Caco-2 (cell line): ENCODE results near the gene GLI3. TPM values are rescaled to one million over a fixed set of nuclear protein-coding genes. Genes with fewer than 3 reads are reported as not detected.

Experiments
- BruUV-seq: library from RNA; stranded (reverse); fragments of 400-500 nt; replicated peaks from 2 replicates; lab custom pipeline; 2021; lab: Mats Ljungman, UMichigan
- CTCF ChIA-PET: fragments of 300-600 bp; sonication (Branson Sonifier 250); formaldehyde crosslinking; loops from one replicate; lab custom pipeline; 2022; ENCODE audit warnings: antibody characterized with exemption; lab: Charles Lee
- POLR2A ChIA-PET: fragments of 300-600 bp; sonication (Branson Sonifier 250); formaldehyde crosslinking; loops from one replicate; lab custom pipeline; 2022; ENCODE audit warnings: antibody characterized with exemption; lab: Charles Lee
- DNase-seq, 2 experiments: peaks; one replicate each; pipeline versions ENCODE4 v3.0.0 to v3.0.0-alpha.2; 2020 to 2022
- H3K27me3 ChIP-seq: replicated peaks from 2 replicates; pipeline ENCODE4 v1.6.0; 2011; ENCODE audit warnings: low read length; ENCODE audit not compliant: control insufficient read depth, insufficient read depth
- H3K36me3 ChIP-seq: 2 replicates; pipeline ENCODE4 v1.5.1; 2011; ENCODE audit warnings: low read length; ENCODE audit not compliant: control insufficient read depth, insufficient read depth
- H3K4me1 ChIP-seq: fragments of 250-450 bp; sonication (Bioruptor Pico); 2 replicates; pipeline ENCODE4 v1.5.1; 2020; ENCODE audit warnings: mild to moderate bottlenecking
- H3K4me3 ChIP-seq: 2 replicates; pipeline ENCODE4 v1.5.1; 2011; ENCODE audit warnings: low read depth, mild to moderate bottlenecking, control low read depth, low read length
- H3K9me3 ChIP-seq: fragments of 250-450 bp; sonication (Bioruptor Pico); 2 replicates; pipeline ENCODE4 v1.5.1; 2020; ENCODE audit warnings: mild to moderate bottlenecking, moderate library complexity
- H3K27ac Mint-ChIP-seq: one replicate; pipeline ENCODE4 v1.8.0; 2022; ENCODE audit warnings: mixed read lengths; ENCODE audit not compliant: unreplicated experiment
- H3K27me3 Mint-ChIP-seq: one replicate; pipeline ENCODE4 v1.8.0; 2022; ENCODE audit warnings: mixed read lengths; ENCODE audit not compliant: insufficient read depth, unreplicated experiment
- H3K36me3 Mint-ChIP-seq: one replicate; pipeline ENCODE4 v1.8.0; 2022; ENCODE audit warnings: mild to moderate bottlenecking, mixed read lengths; ENCODE audit not compliant: insufficient read depth, unreplicated experiment
- H3K4me1 Mint-ChIP-seq: one replicate; pipeline ENCODE4 v1.8.0; 2022; ENCODE audit warnings: low read depth, mixed read lengths; ENCODE audit not compliant: unreplicated experiment
- H3K4me3 Mint-ChIP-seq: one replicate; pipeline ENCODE4 v1.8.0; 2022; ENCODE audit warnings: mild to moderate bottlenecking, moderate library complexity, mixed read lengths; ENCODE audit not compliant: unreplicated experiment
- H3K9me3 Mint-ChIP-seq: one replicate; pipeline ENCODE4 v1.8.0; 2022; ENCODE audit warnings: mixed read lengths; ENCODE audit not compliant: unreplicated experiment
- intact Hi-C: fragments of 100-400 bp; cut with micrococcal nuclease; formaldehyde crosslinking; loops from one replicate; pipeline ENCODE4 v1.10.0; 2022; ENCODE audit not compliant: unreplicated experiment
- total RNA-seq: library from RNA; stranded (reverse); gene quantifications from 2 replicates; pipeline ENCODE4 v1.2.3, GENCODE V29; 2022
- TF ChIP-seq, protein P1 (sequence below), 2 experiments: fragments of 200-600 bp in 1 of 2; IDR thresholded peaks; 1 replicate in 1 of 2; 2 replicates in 1 of 2; pipeline versions ENCODE4 v1.5.1 to v1.8.0; 2011 to 2022; ENCODE audit warnings: antibody characterized with exemption in 1 of 2, control low read depth in 1 of 2, inconsistent platforms in 1 of 2, low read depth in 1 of 2, low read length in 1 of 2, mild to moderate bottlenecking in 1 of 2, moderate library complexity in 1 of 2; ENCODE audit not compliant: insufficient read depth in 1 of 2, severe bottlenecking in 1 of 2, unreplicated experiment in 1 of 2

Gene GLI3
- total RNA-seq, 1 experiment from 2014 or later: 1.00 TPM

DNA sequence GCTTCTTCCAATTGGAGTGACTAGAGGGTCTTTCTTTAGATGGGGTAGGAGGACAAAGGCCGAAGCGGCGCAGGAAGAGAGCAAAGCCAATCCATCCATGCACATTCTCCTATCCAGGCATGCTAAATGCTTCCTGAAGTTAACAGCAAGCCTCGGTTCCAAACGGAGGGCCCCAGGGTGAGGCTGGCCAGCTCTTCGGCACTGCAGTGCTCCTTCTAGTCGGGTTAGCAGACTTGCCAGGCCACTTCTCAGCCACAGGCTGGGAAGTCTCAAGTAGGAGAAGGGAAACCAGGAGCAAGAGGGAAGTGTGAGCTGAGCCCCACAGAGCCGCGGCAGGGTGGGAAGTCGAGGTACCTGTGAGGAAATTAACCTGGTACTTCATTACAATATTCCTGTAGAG, 280.3 kb downstream of the GLI3 start:
- no peaks in the 10 kb centered on the region for H3K9me3 ChIP-seq

GRCh38 chr7:41955893-41956675, 280.9 kb downstream of the GLI3 start:
- ChIA-PET CTCF (interaction anchor here (0.5 to 0.8 kb wide), 2 partner anchors 15 to 70 kb away, joined by 3 to 4 read pairs; no protein-coding TSS in a partner anchor), POLR2A (no interaction called here)
- Histone ChIP-seq H3K27me3 (no peaks in the 10 kb centered on the region), H3K4me3 (no peak overlapping the region), H3K36me3 (no peaks in the 10 kb centered on the region), H3K9me3 (no peaks in the 10 kb centered on the region), H3K4me1 (no peaks in the 10 kb centered on the region)
- no peak for DNase-seq
- TF ChIP-seq, protein P1, sequence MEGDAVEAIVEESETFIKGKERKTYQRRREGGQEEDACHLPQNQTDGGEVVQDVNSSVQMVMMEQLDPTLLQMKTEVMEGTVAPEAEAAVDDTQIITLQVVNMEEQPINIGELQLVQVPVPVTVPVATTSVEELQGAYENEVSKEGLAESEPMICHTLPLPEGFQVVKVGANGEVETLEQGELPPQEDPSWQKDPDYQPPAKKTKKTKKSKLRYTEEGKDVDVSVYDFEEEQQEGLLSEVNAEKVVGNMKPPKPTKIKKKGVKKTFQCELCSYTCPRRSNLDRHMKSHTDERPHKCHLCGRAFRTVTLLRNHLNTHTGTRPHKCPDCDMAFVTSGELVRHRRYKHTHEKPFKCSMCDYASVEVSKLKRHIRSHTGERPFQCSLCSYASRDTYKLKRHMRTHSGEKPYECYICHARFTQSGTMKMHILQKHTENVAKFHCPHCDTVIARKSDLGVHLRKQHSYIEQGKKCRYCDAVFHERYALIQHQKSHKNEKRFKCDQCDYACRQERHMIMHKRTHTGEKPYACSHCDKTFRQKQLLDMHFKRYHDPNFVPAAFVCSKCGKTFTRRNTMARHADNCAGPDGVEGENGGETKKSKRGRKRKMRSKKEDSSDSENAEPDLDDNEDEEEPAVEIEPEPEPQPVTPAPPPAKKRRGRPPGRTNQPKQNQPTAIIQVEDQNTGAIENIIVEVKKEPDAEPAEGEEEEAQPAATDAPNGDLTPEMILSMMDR (IDR thresholded peaks at IDR 0.05; ENCODE audit: insufficient read depth in 1 of 2, low read depth in 1 of 2, low read length in 1 of 2, severe bottlenecking in 1 of 2, unreplicated experiment in 1 of 2): no peak
- no TSS peak for BruUV-seq
- Mint-ChIP-seq H3K4me3 (no peak overlapping the region), H3K36me3 (no peaks in the 10 kb centered on the region), H3K27me3 (peaks cover 30% of the 10 kb centered on the region), H3K4me1 (no peaks in the 10 kb centered on the region), H3K9me3 (no peaks in the 10 kb centered on the region), H3K27ac (no peak overlapping the region)
- intact Hi-C loops: no loop called here

More for the DNA sequence above, 280.3 kb downstream of the GLI3 start:
- Mint-ChIP-seq H3K27ac (no peak overlapping the region), H3K4me1 (no peaks in the 10 kb centered on the region), H3K36me3 (no peaks in the 10 kb centered on the region), H3K9me3 (no peaks in the 10 kb centered on the region), H3K4me3 (no peak overlapping the region), H3K27me3 (peaks cover 34% of the 10 kb centered on the region)
- BruUV-seq: no TSS peak
- CTCF ChIA-PET: no interaction called here
- POLR2A ChIA-PET: no interaction called here
- intact Hi-C loops: no loop called here
- H3K4me1 ChIP-seq: no peaks in the 10 kb centered on the region
- TF ChIP-seq, protein P1 (IDR thresholded peaks at IDR 0.05; ENCODE audit: insufficient read depth in 1 of 2, low read depth in 1 of 2, low read length in 1 of 2, severe bottlenecking in 1 of 2, unreplicated experiment in 1 of 2): no peak
- no peak overlapping the region for H3K4me3 ChIP-seq
- DNase-seq: no peak
- H3K36me3 ChIP-seq: no peaks in the 10 kb centered on the region
- H3K27me3 ChIP-seq: no peaks in the 10 kb centered on the region; the same call in 1 of the 2 replicates

- Mint-ChIP-seq H3K4me3 (no peak overlapping the region), H3K27ac (no peak overlapping the region), H3K4me1 (no peaks in the 10 kb centered on the region), H3K27me3 (peaks cover 30% of the 10 kb centered on the region), H3K9me3 (no peaks in the 10 kb centered on the region), H3K36me3 (no peaks in the 10 kb centered on the region)
- DNase-seq: no peak
- no TSS peak for BruUV-seq
- intact Hi-C loops: no loop called here
- H3K4me3 ChIP-seq: no peak overlapping the region
- H3K27me3 ChIP-seq: no peaks in the 10 kb centered on the region
- ChIA-PET CTCF (interaction anchor here (0.5 to 0.8 kb wide), 2 partner anchors 15 to 69 kb away, joined by 3 to 4 read pairs; no protein-coding TSS in a partner anchor), POLR2A (no interaction called here)
- TF ChIP-seq, protein P1 (IDR thresholded peaks at IDR 0.05; ENCODE audit: insufficient read depth in 1 of 2, low read depth in 1 of 2, low read length in 1 of 2, severe bottlenecking in 1 of 2, unreplicated experiment in 1 of 2): no peak
- no peaks in the 10 kb centered on the region for H3K9me3 ChIP-seq
- H3K4me1 ChIP-seq: no peaks in the 10 kb centered on the region
- H3K36me3 ChIP-seq: no peaks in the 10 kb centered on the region
Measured at GRCh38 chr7:41955451-41955850, 281.6 kb downstream of the GLI3 start.
